Right kidney (tissue), 9 donors: ENCODE data around the gene HEXIM1.
A peak's percentile ranks its signal among the peaks of the same experiment; 100 is the strongest.

Source experiments
- DNase-seq: peaks from one replicate; pipeline ENCODE4 v3.0.0-alpha.2; 2016
- long read RNA-seq, 8 donors: transcript quantifications; one replicate each; lab custom pipeline, GENCODE V29; 2026

HEXIM1 gene
- long read RNA-seq, donor 1, transcript HEXIM1-201 (1 exons, 3,600 nt): major isoform, 51 of 51 reads
- long read RNA-seq, donor 1, partial matches to known transcripts: 0 of 51 reads
- long read RNA-seq, donor 1, other reads (novel, unspliced or antisense): 0 of 51 reads
- long read RNA-seq, donor 2, transcript HEXIM1-201 (1 exons, 3,600 nt): major isoform, 21 of 21 reads
- long read RNA-seq, donor 2, partial matches to known transcripts: 0 of 21 reads
- long read RNA-seq, donor 2, other reads (novel, unspliced or antisense): 0 of 21 reads
- long read RNA-seq, donor 3, transcript HEXIM1-201 (1 exons, 3,600 nt): major isoform, 31 of 31 reads
- long read RNA-seq, donor 3, partial matches to known transcripts: 0 of 31 reads
- long read RNA-seq, donor 3, other reads (novel, unspliced or antisense): 0 of 31 reads
- long read RNA-seq, donor 4, transcript HEXIM1-201 (1 exons, 3,600 nt): major isoform, 86 of 86 reads
- long read RNA-seq, donor 4, partial matches to known transcripts: 0 of 86 reads
- long read RNA-seq, donor 4, other reads (novel, unspliced or antisense): 0 of 86 reads
- long read RNA-seq, donor 5, transcript HEXIM1-201 (1 exons, 3,600 nt): major isoform, 46 of 46 reads
- long read RNA-seq, donor 5, partial matches to known transcripts: 0 of 46 reads
- long read RNA-seq, donor 5, other reads (novel, unspliced or antisense): 0 of 46 reads
- long read RNA-seq, donor 6, transcript HEXIM1-201 (1 exons, 3,600 nt): major isoform, 67 of 67 reads
- long read RNA-seq, donor 6, partial matches to known transcripts: 0 of 67 reads
- long read RNA-seq, donor 6, other reads (novel, unspliced or antisense): 0 of 67 reads
- long read RNA-seq, donor 7: 0 reads
- long read RNA-seq, donor 8, transcript HEXIM1-201 (1 exons, 3,600 nt): major isoform, 45 of 45 reads
- long read RNA-seq, donor 8, partial matches to known transcripts: 0 of 45 reads
- long read RNA-seq, donor 8, other reads (novel, unspliced or antisense): 0 of 45 reads

DNA sequence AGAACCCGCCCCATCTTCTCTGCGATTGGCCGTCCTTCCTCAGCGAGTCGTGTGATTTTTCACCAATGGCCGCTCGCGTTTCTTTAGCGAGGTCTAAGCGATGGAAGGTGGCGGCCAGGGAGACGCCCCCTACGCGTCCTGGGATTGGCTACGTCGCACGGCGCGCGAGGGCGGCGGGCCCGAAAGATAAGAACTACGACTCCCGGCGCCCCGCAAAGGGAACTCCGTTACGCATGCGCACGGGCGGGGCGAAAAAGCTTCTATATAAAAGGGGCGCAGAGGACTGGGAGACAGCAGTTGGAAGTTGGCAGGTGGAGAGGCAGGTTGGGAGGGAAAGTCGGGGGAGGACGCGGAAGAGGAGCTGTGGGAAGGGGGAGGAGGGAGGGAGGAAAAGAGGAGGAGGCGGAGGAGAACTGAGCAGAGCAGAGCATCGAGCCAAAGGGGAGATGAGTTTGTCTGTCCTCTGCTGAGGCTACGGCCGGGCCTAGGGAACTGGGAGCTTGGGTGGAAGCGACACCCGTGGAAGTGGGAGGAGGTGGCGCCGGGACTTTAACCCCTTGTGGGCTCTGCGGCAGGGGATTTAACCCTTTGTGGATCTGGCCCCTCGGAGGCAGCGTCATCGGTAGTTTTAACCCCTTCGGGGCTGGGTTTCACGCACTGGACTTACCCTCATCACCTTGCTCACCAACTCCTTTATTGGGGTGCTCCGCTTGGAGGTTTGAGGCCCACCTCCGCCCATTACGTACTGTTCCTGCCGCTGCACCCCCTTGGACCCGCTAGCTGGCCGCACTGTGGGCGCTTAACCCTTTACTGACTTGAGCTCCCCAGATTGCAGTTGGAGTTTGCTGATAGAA, at the start of gene HEXIM1:
TSS of gene HEXIM1 (plus strand) at position 293 of the 854 bp plus-strand sequence. CDS start 716 bp downstream, outside the sequence.
- peak; percentile 98 for DNase-seq

GRCh38 chr17:45098869-45099616, 49.2 kb upstream of the HEXIM1 start:
- peak; percentile 60 for DNase-seq

DNA sequence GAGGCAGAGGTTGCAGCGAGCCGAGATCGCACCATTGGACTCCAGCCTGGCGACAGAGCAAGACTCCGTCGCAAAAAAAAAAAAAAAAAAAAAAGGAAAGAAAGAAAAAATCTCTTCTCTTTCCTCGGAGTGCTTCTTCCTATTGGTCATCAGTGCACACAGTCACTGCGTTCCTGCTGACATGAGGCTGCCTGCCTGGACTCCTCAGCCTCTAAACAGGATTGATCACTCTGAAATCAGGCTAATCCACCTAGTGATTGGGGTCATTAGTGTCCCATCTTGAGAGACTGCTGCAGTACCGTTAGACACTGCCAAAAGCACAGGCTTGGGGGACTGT, 46.8 kb upstream of the HEXIM1 start:
- no peak for DNase-seq

DNA sequence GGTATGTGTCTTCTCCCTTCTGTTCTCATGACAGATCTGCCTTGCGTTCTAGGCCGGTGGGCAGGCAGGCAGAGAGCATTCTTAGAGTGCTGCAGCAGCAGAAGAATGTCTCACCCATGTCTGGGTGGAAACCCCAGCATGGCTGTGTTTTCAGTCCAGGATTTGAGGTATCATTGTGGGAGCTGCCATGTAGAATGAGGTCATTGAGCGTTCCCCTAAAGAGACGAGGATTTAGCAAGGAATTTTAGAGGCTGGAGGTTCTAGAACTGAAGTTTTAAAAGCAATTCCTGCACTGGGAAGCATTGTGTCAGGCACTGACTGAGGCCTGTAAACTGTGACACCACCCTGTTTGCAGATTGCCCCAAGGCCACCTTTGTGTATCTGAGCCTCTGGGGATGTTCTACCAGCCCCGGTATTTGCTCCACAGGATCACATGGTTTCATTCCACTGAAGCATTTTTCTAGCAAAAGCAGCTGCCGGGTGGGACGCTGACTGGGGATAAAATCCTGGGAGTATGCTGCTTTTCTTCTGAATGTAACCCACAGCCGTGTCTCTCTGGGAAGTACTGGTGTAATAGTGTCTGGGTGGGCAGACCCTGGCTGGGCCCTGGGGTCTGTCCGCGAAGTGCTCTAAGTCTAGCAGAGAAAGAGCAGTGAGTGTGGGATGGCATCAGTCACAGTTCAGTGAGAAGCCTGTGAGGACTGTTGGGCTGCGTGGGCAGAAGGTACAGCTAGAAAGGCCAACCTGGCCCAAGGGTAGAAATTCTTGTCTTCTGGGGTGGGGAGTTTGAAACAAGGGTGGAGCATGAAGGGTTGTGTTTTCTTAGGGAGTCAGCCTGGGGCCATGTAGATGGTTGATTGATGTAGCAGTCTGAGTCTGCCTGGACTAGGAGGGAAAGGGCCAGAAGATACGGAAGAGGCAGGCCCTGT, 46.1 kb upstream of the HEXIM1 start:
- no peak for DNase-seq

GRCh38 chr17:45102856-45103255, 45.4 kb upstream of the HEXIM1 start:
- no peak for DNase-seq

DNA sequence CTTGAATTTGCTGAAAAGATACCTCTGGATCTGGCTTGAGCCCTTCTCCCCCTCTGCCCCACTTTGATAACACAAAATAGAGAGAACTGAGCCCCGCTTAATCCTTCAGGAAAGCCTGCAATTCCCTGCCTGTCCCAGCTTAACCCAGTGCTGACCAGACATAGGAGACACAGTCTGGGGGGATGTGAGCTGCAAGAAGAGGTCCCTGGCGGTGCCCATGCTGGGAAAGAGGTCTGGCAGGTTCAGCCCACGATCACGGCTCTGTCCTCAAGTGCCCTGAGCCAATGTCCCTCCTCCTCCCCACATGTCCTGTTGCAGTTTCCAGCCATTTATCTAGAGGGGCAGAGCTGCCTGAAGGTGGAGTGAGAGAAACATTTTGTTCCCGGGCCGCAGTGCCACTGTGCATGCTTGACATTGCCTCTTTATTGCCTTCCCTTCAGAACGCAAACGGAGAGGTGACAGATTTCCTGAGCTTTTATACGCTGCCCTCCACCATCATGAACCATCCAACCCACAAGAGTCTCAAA, 44.9 kb upstream of the HEXIM1 start:
- no peak for DNase-seq

DNA sequence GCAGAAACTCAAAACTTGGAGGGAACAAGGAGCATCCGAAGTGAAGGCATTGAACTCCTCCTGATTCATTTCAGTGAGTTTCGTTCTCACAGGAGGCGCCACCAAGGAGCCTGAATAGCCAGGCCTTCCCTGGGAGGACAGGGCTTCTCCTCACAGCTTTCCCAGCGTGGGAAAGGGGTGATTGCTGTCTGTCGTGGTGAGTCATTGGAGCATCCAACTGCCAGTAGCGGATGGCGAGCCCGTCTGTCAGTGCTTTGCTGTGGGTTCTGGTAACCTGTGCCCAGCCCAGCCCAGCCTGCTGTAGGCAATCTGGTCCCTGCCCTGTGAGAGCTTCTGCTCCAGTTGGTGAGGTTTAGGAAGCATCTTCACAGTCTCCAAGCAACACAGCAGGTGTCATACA, 44.2 kb upstream of the HEXIM1 start:
- no peak for DNase-seq

DNA sequence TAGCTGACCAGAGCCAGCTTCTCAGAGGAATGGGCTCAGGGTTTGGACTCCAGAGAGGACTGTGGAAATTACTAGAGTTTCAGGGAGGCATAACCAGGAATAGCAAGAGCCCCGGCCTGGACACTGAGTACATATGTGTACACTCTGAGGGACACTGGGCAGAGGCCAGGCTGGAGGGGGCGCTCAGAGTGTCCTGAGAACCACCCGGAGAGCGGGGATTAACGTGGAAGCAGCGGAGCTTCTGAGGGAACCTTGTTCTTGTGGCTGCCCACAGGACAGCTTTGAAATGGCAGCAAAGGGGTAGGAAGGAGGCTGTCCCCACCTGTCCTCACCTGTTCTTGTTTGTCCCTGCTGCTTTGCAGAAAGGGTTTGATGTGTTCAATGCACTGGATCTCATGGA, 43.8 kb upstream of the HEXIM1 start:
- no peak for DNase-seq

DNA sequence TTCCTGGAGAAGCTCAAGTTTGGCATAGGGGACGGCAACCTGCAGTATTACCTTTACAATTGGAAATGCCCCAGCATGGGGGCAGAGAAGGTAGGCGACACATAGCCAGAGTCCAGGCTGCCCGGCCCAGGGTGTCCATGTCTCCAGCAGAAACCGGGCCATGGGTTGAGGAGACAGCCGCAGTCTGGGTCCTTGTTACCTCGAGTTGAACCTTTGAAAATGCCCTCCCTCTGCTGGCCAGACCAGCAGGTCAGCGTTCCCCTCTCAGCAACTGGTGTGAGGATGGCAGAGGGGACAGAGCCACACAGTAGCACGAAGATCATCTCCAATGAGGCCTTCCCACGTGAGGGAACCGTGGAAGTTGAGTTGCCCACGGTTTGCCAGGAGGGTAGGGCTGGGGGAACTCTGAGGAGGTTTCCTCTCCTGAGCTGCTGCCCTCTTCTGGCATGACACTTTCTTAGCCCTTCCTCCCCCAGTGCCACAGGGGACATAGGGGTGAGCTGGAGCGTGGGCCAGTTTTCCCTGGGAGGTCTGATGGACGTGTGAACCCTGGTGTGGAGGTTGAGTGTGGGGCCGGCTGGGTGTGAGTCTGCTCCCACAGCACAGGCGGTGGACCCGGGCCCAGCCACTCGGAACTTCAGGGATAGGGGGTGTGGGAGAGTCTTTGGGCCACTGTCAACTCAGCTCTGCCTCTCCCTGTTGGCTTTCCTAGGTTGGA, 43.2 kb upstream of the HEXIM1 start:
- DNase-seq: no peak

DNA sequence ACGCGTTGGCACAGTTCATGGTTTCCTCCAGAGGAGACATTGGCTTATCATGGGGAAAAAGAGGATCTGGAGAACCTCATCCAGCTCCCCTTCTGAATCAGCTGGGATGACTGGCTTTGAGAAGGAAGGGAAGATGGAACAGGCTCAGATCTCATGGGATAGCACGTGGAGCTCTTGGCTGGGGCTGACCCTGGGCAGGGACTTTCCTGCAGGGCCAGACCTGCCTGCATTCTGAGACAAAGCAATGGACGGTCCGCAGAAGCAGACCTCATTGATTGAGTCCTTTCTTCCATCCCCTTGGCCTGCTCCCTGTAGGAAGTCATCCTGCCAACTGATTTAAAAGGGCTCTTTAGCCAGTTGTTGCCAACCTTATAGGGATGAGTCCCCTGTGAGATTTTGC, 42.2 kb upstream of the HEXIM1 start:
- no peak for DNase-seq

DNA sequence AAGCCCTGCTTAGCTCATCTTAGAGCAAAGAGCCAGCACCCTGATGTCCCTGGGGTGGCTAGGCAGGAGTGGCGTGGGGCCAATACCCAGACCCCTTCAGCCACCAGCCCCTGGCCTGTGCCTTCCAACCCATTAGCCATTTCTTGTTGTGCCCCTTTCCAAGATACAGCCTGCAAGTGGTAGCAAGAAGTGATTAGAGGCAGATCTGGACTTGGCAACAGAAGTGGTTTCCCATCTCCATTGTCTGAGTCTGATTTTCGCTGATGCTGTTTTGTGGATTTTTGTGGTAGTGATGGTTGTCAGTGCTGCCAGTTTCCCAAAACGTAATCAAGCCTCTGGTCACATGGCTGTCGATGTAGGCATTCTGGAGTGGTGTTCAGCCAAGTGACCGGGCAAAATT, 41.7 kb upstream of the HEXIM1 start:
- no peak for DNase-seq

- DNase-seq: no peak
Measured at GRCh38 chr17:45107293-45108010, 40.8 kb upstream of the HEXIM1 start.

- no peak for DNase-seq
Measured at GRCh38 chr17:45108051-45108450, 40.2 kb upstream of the HEXIM1 start.

DNA sequence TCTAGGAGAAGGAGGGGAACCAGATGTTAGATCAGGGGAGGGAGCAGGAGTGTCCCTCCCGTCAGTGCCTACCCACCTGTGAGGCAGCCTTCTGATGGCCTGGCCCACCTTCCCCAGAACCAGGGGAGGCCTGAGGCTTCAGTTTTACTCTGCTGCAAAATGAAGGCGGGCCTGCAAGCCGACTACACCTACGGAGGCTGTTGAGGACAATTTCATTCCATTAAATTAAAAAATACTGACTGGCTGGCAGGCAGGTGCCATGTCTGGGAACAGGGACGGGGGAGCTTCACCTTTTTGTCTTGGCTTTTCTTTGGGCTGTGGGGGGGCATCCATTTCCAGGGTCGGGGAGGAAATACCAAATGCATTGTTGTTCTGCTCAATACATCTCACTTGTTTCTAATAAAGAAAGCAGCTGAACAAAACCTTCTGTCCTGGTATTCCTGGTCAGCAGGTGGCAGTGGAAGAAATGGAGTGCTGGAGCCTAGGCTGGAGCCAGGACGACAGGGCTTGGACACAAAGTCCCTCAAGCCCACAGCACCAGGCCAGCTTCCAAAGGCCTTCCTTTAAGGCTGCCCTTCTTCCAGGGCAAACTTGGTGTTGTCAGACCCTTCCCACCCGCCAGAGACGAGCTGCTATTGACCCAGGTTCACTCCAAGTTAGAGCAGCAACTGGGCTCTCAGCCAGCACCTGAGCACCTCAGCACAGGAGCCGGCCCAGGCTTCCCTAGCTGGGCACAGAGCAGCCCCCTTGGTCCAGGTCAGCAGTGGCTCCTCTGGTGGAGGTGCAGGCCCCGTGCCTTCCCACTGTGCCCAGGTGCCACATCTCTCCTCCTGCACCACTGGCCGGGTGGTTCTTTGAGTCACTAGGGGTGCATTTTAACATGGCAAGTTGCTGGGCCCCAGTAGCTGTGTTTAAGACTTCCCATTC, 39.4 kb upstream of the HEXIM1 start:
- DNase-seq: no peak

GRCh38 chr17:45110676-45111611, 37.3 kb upstream of the HEXIM1 start:
- DNase-seq: no peak

- no peak for DNase-seq
Measured at GRCh38 chr17:45111850-45112249, 36.4 kb upstream of the HEXIM1 start.
